Ishikawa (cell line): ENCODE results near the gene PIK3IP1.

Experiments used
- CEBPB ChIP-seq: IDR thresholded peaks from 2 replicates; pipeline ENCODE4 v1.6.1; 2012
- CREB1 ChIP-seq: IDR thresholded peaks from 2 replicates; pipeline ENCODE4 v1.6.1; 2012; ENCODE audit warnings: low read depth
- EGR1 ChIP-seq: IDR thresholded peaks from 2 replicates; pipeline ENCODE4 v1.6.1; 2012
- EP300 ChIP-seq: IDR thresholded peaks from 2 replicates; pipeline ENCODE4 v1.6.1; 2012; ENCODE audit warnings: borderline replicate concordance
- FOXM1 ChIP-seq: IDR thresholded peaks from 2 replicates; pipeline ENCODE4 v1.6.1; 2012; ENCODE audit warnings: low read depth, borderline replicate concordance
- MAX ChIP-seq: IDR thresholded peaks from 2 replicates; pipeline ENCODE4 v1.6.1; 2012
- NFIC ChIP-seq: IDR thresholded peaks from 2 replicates; pipeline ENCODE4 v1.6.1; 2012
- RAD21 ChIP-seq: IDR thresholded peaks from 2 replicates; pipeline ENCODE4 v1.6.1; 2012; ENCODE audit warnings: low read depth
- REST ChIP-seq: IDR thresholded peaks from 2 replicates; pipeline ENCODE4 v1.6.1; 2012; ENCODE audit warnings: low read depth, mild to moderate bottlenecking
- TAF1 ChIP-seq: IDR thresholded peaks from 2 replicates; pipeline ENCODE4 v1.6.1; 2012; ENCODE audit warnings: low read depth, mild to moderate bottlenecking
- TCF12 ChIP-seq: IDR thresholded peaks from 2 replicates; pipeline ENCODE4 v1.6.1; 2012; ENCODE audit warnings: low read depth
- TEAD4 ChIP-seq: IDR thresholded peaks from 2 replicates; pipeline ENCODE4 v1.6.1; 2012
- USF1 ChIP-seq: IDR thresholded peaks from 2 replicates; pipeline ENCODE4 v1.6.1; 2012
- YY1 ChIP-seq: IDR thresholded peaks from 2 replicates; pipeline ENCODE4 v1.6.1; 2012; ENCODE audit warnings: low read depth
- ZBTB7A ChIP-seq: IDR thresholded peaks from 2 replicates; pipeline ENCODE4 v1.6.1; 2012; ENCODE audit warnings: low read depth

Gene PIK3IP1

GRCh38 chr22:31300896-31301295 is 8.6 kb upstream of the PIK3IP1 start:
- TF ChIP-seq EP300 (no peak), TCF12 (no peak), EGR1 (no peak), CREB1 (no peak), TEAD4 (no peak), RAD21 (no peak), FOXM1 (no peak), USF1 (no peak), NFIC (no peak), TAF1 (no peak), ZBTB7A (no peak), MAX (no peak), YY1 (no peak), REST (no peak), CEBPB (no peak)

- TF ChIP-seq ZBTB7A, result no peak
- no peak for TF ChIP-seq NFIC
- no peak for TF ChIP-seq EGR1
- no peak for TF ChIP-seq RAD21
- TF ChIP-seq USF1, result no peak
- TF ChIP-seq TCF12, result no peak
- TF ChIP-seq EP300, result no peak
- no peak for TF ChIP-seq FOXM1
- no peak for TF ChIP-seq CEBPB
- TF ChIP-seq MAX, result no peak
- no peak for TF ChIP-seq REST
- TF ChIP-seq CREB1, result no peak
- no peak for TF ChIP-seq TAF1
- TF ChIP-seq TEAD4, result no peak
- TF ChIP-seq YY1, result no peak
Measured at GRCh38 chr22:31295831-31296657, 3.8 kb upstream of the PIK3IP1 start.

GRCh38 chr22:31295360-31295759 is 3.1 kb upstream of the PIK3IP1 start:
- TF ChIP-seq CEBPB (no peak), EGR1 (no peak), RAD21 (no peak), TAF1 (no peak), CREB1 (no peak), YY1 (no peak), EP300 (no peak), MAX (no peak), NFIC (no peak), USF1 (no peak), REST (no peak), TCF12 (no peak), FOXM1 (no peak), ZBTB7A (no peak), TEAD4 (no peak)
